NCI-H2196 treated with DMSO at 0.1 percent for 48 hours (cell line): Measurements from ENCODE around the gene AAMDC.

Experiments
- DNase-seq: peaks from one replicate; lab custom pipeline; 2025; ENCODE audit not compliant: unreplicated experiment; lab: John Stamatoyannopoulos, UW

The AAMDC gene

DNA sequence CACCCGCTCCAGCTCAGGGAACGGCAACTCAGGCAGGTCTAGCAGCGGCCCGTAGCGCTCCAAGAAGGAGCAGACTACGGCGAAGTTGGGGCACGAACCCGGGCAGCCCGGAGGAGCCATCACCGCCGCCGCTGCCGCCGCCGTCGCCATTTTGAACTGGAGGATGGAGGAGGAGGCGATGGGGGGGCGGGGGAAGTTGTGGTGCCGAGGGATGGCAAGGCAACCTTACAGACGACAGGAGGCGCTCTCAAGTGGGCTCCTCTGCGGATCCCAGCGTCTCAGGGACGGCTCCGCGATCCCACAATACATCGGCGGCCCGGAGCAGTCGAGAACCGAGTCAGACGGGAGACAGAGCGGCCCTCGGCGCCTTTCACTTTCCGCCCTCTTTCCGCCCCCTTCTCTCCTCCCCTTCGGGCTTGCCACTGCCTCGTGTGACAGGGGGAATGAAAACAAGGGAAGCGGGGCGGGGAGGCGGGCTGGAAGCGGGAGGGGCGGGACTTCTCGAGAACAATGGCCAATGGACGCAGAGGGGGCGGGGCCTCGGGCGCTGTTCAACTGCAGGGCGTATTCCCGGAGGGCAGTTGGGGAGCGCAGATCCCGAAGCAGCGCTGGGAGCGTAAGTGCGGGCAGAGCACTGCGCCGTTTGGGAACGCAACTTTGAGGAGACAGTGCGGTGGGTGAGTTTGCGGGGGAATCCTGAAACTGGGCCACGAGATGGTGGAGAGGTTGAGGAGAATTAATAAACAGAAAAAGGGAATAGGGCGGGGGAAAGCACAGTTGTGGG lies at the start of gene AAMDC, which contains the start of gene RSF1:
Gene AAMDC (plus strand): TSS at position 580 of the 784 bp plus-strand sequence. CDS start 21,353 bp downstream, outside the sequence.
Gene RSF1 (minus strand): TSS at position 158 of the 784 bp plus-strand sequence. CDS start 8 bp downstream, at position 150.
- peak; percentile 98 for DNase-seq

DNA sequence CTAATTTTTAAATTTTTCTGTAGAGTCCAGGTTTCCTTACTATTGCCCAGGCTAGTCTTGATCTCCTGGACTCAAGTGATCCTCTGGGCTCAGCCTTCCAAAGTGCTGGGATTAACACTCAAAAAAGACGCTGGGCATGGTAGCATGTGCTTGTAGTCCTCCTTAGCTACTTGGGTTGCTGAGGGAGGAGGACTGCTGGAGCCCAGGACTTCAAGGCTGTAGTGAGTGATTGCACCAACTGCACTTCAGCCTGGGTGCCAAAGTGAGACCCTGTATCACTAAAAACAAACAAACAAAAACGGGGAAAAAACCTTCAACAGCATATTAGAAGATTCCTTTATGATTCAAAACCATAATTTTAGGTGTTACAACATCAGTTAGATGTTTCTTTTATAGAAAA lies 45.0 kb upstream of the AAMDC start:
- no peak for DNase-seq

DNA sequence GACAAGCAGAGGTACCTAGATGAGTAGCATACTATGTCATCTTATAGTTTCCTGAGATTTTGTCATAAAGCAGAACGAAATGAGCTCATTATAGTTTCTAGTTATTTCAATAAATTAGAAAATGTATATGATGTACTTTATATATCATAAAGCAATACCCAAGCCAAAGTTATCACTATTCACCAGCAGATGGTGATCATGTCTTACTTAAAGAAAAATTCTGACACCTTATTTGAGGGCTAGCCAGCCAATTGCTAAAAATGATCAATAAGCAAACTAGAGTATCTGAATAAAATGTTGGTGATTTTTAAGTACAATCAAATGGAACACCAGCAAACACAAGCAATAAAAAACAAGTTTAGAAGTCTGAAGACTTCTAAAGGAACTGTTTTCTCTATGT lies 44.5 kb upstream of the AAMDC start:
- no peak for DNase-seq

DNA sequence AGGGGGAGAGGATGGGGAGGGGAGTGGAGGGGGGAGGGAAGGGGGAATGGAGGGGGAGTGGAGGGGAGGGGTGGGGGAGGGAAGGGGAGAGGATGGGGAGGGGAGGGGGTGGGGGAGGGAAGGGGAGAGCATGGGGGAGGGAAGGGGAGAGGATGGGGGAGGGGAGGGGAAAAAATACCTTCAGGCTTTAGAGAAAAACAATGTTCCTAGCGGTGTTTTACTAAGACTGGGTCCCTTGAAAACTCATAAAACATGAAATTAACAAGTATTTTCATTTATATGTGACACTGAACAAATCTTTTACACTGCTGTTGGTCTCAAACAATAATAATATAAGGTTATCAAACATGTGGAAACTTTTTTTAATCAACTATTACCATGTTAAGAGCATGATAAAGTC lies 42.8 kb upstream of the AAMDC start:
- DNase-seq, result no peak

DNA sequence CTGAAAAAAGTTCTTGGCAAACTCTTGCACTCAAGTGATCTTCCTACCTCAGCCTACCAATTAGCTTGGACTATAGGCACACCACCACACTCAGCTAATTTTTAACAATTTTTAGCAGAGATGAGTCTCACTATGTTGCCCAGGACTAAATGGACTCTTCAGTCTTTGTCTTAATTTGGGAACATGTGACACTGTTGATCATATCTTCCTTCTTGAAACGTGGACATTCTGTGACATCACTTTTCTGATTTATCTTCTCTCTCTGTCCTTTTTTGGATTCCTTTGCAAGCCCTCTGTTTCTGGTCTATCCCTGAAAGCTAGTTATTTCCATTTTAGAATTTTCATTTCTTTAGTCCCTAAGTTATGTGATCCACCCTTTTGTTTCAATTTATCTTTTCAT lies 42.4 kb upstream of the AAMDC start:
- DNase-seq, result no peak

DNA sequence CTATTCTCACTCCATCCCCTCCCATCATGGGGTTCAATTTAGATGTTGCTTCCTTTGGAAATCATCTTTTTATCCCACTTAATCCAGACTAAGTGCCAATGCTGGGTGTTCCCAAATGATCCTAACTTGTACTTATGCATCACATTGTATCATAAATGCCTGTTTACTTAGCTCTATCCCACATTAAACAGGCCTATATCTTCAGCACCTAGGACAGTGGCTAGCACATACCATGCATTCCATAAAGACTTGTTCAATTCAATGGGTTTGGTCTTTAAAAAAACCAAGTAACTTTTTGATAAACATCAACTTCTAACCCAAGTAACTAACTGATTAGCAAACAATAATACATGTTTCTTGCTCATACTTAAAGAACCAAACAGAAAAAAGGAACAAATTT lies 41.0 kb upstream of the AAMDC start:
- DNase-seq, result no peak

DNA sequence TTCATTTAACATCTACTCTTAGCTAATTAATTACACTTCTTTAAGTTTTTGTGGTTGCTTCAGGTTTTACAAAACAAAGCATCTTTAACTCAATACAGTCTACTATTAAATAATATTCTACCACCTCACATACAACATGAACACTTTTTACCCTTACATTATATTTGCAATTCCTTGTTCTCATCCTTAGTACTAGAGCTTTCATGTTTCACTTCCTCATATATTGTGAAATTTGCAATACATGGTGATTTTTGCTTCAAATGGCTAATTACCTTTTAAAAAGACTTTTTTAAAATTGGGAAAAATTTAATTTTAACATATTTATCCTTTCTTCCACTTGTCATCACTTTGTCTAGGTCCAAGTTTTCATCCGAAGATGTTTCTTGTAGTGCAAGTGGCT lies 37.9 kb upstream of the AAMDC start:
- no peak for DNase-seq

DNA sequence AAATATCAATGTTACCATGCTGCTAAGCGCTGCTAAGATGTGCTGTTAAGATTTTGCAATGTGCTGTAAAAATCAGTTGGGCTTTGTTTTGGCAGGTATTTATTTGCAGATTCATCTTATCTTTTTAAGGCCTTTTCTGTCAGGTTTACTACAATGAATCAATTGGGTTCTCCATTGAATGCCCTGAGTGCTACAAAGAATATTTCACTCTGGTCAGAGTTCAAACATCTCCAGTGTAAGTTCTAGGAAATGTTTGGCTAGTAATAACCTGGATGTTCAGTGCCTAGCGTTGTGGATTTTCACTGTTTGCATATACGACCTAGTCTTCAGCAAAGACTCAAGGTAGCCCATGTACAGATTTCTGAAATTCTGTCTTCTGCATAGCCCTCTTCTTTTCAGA lies 36.4 kb upstream of the AAMDC start:
- no peak for DNase-seq

DNA sequence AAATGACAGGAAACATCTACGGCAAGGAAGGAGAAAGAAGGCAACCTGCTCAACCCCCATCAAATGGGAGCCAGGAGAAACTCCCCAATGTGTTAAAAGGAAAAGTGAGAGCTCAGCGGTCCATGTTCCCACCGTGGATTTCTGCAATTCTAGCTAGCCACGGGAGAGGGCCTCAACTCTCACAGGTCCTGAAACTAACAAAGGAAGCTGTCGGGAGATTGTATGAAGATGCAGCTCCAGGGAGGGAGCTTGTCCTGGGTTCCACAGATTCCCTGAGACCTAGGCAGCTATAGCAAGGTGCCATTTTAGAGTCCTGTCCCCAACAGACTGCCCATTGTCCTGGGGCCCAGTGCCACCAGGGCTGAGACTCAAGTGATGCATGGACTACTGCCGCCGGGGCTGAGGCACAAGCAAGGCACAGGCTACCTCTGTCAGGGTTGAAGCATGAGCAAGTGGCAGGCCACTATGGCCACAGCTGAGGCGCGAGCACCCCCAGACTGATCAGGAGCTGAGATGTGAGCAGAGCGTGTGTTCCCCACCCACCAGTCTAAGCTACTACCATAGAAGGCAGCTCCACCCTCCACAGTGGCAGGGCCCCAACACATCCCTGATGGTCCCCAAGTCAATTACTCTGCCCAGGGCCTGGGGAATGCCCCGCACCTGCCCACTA lies 31.7 kb upstream of the AAMDC start:
- no peak for DNase-seq

DNA sequence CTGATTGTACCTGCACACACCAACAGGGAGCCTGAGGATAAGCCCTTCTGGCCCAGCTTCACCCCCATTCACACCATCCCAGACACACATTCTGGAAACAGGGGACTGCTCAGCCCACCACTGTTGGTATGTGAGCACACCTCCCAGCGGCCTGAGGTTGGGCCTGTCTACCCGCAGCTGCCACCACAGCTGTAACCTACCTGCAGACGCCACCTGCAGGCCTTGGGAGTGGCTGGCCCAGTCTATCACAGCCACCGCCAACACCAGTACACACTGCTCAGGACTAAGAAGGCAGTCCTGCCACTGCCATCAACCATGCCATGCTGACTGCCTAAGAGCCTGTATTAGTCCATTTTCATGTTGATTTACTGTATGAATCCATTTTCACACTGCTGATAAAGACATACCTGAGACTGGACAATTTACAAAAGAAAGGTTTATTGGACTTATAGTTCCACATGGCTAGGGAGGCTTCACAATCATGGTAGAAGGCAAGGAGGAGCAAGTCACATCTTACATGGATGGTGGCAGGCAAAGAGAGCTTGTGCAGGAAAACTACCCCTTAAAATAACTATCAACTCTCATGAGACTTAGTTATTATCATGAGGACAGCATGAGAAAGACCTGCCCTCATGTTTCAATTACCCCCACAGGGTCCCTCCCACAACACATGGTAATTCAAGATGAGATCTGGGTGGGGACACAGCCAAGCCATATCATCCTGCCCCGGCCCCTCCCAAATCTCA lies 31.0 kb upstream of the AAMDC start:
- no peak for DNase-seq

DNA sequence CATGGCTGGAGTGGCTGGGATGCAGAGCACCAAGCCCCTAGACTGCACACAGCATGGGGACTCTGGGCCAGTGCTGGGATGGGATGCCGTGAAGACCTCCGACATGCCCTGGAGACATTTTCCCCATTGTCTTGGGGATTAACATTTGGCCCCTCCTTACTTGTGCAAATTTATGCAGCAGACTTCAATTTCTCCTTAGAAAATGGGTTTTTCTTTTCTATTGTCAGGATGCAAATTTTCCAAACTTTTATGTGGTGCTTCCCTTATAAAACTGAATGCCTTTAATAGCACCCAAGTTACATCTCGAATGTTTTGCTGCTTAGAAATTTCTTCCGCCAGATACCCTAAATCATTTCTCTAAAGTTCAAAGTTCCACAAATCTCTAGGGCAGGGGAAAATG lies 29.6 kb upstream of the AAMDC start:
- no peak for DNase-seq

DNA sequence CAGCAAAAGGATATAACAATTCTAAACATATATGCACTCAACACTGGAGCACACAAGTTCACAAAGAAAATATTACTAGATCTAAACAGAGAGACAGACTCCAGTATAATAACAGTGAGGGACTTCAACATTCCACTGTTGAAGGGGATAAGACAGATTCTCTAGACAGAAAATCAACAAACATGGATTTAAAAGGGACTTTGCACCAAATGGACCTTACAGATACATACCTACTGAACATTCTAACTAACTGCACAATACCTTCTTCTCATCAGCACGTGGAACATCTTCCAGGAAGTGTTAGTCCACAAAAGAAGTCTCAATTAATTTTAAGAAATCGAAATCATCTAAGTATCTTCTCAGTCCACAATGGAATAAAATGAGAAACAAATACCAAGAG lies 27.0 kb upstream of the AAMDC start:
- DNase-seq, result no peak

DNA sequence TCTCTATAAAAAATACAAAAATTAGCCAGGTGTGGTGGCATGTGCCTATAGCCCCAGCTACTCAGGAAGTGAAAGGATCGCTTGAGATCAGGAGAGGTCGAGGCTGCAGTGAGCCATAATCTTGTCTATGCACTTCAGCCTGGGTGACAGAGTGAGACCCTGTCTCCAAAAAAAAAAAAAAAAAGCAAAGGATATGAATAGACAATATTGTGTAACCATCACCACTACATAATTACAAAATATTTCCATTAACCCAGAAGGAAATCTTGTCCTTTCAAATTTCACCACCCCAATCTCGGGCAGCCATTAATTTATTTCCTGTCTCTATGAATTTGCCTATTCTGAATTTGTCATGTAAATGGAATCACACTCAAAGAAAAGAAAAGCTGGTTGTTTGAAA lies 21.6 kb upstream of the AAMDC start:
- DNase-seq, result no peak

DNA sequence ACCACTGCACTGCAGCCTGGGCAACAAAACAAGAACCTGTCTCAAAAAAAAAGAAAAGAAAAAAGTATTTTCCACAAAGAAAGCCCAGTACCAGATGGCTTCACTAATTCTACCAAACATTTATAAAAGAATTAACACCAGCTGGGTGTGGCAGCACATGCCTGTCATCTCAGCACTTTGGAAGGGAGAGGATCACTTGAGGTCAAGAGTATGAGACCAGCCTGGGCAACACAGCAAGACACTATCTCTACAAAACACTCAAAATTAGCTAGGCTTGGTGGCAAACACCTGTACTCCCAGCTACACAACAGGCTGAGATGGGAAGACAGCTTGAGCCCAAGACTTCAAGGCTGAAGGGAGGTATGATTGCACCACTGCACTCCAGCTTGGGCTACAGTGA lies 20.5 kb upstream of the AAMDC start:
- no peak for DNase-seq

DNA sequence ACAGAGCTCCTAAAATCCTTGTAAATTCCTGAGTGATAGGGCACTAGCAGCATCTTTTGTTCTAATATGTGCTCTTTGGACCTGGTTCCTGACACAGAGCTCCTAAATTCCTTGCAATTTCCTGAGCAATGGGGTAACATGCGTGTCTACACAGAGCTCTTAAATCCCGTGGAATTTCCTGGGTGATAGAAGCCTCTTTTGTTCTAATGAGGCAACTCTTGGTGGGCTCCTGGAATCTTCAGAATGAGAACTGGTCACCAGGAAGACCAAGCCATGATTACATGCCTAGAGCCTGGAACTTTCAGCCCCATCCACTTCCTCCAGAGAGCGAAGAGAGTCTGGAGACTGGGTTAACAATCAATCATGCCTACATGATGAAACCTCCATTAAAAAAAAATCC lies 19.5 kb upstream of the AAMDC start:
- no peak for DNase-seq

DNA sequence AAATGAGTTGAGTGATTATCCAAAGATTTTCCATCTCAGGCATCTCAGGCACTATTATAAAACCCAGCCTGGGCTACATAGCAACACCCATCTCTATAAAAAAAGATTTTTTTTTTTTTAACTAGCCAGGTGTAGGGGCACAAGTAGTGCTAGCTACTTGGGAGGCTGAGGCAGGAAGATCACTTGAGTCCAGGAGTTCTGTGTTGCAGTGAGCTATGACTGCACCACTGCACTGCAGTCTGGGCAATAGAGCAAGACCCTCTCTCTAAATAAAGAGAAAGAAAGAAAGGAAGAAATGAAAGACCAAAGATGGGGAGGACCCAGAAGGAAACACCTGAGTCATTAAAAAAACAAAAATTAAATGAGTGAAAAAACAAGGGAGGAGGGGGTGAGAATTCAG lies 14.5 kb upstream of the AAMDC start:
- no peak for DNase-seq

DNA sequence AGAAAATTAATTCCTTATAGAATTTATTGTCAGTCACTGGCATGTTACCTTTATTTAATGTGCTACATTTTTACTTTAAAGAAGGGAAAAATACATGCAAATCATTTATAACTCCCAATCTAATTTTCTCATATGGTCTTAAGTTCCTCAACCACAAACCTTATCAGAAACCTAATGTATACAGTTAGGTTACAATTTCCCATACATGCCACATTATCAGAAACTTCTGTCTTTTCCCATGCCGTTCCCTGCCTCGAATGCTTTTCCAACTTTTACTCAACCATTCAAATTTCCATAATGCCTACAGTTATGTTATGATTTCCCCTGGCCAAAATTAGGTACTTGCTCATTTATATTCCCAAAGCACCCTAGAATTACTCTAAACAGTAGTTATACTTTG lies 14.0 kb upstream of the AAMDC start:
- DNase-seq, result no peak

DNA sequence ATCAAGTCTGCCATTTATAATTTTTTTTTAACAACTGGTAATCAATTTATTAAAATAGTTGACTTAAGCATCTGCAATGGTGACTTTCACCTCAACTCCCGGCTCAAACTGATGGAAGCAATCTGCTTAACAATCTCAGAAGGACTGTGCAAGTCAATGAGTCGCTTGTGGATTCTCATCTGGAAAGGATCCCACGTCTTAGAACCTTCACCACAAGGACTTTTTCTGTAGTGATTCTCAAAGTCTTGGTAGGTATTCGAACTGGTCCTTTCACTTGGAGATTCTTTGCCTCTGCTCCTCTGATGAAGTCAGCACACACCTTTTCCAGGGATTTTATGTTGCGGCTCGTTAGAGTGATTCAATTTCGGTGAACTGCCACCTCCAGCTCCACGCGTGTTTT lies 7.7 kb upstream of the AAMDC start:
- DNase-seq, result no peak

DNA sequence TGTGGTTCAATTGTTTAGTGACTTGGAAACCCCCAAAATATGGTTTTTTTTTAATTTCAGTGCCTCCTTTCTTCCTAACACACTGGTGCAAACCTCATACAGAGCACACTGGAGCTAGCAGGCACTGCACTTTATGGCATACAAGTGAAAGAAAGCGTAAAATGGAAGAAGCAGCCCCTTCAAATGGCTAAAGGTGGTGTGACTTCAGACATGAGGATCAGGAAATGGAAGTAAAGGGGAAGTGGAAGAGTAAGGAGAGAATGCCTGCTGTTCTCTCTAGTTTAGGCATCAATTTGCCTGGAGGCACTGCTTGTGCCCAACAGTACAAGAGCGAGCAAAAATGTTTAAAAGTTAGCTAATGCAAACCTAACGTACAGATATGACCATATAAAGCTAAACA lies 6.1 kb upstream of the AAMDC start:
- DNase-seq, result no peak

DNA sequence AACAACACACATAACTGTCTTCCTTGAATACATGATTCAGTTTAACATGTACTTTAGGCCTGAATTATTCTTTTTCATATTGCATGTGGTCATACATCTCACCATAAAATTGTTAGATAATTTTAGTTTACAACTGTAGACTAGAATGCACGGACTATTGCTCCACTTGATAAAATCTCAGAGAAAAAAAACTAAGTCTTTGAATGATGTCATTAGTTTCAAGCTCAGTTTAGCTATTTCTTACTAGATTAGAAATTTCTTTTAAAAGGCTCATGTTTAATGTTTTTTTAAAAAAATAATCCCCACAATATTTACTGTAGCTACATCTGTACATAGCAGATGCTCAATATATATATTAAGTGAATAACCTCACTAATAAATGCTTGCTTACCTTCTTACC lies 5.5 kb upstream of the AAMDC start:
- no peak for DNase-seq

DNA sequence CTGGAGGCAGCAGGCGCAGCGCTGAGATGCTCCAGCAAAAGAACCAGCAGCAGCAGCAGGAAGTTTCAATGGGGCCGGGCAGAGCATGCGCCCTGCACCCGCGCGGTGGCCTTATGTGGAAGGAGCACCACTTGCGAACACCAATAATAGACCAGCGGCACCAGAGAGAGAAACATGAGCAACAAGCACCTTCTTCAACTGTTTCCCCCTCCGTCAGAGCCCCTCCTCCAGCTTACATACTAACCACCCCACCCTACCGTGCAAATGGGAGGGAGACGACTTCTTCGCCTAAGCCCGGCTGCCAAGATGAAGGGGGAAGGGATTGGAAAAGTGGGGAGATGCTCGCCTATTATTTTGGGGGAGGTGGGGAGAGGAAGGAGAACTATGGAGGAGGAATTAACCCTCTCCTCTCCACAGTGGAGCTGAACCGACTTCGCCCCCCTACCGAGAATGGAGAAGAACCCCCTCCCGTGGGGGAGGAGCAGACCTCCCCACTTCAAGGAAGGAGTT lies 1.5 kb upstream of the AAMDC start:
- peak; percentile 75 for DNase-seq
